Measurements from ENCODE around the gene SPATA2L.

GRCh38 chr16:89656435-89657121 is 44.9 kb downstream of the SPATA2L start:
- no peak for TF ChIP-seq CTCF (IDR thresholded peaks at IDR 0.05; ENCODE audit: insufficient read depth, low read length)
- no peak for TF ChIP-seq POLR2AphosphoS5 (IDR thresholded peaks at IDR 0.05; ENCODE audit: low read depth)
- no peak for TF ChIP-seq GABPA (IDR thresholded peaks at IDR 0.05; ENCODE audit: low read depth)
- TF ChIP-seq, protein P1, sequence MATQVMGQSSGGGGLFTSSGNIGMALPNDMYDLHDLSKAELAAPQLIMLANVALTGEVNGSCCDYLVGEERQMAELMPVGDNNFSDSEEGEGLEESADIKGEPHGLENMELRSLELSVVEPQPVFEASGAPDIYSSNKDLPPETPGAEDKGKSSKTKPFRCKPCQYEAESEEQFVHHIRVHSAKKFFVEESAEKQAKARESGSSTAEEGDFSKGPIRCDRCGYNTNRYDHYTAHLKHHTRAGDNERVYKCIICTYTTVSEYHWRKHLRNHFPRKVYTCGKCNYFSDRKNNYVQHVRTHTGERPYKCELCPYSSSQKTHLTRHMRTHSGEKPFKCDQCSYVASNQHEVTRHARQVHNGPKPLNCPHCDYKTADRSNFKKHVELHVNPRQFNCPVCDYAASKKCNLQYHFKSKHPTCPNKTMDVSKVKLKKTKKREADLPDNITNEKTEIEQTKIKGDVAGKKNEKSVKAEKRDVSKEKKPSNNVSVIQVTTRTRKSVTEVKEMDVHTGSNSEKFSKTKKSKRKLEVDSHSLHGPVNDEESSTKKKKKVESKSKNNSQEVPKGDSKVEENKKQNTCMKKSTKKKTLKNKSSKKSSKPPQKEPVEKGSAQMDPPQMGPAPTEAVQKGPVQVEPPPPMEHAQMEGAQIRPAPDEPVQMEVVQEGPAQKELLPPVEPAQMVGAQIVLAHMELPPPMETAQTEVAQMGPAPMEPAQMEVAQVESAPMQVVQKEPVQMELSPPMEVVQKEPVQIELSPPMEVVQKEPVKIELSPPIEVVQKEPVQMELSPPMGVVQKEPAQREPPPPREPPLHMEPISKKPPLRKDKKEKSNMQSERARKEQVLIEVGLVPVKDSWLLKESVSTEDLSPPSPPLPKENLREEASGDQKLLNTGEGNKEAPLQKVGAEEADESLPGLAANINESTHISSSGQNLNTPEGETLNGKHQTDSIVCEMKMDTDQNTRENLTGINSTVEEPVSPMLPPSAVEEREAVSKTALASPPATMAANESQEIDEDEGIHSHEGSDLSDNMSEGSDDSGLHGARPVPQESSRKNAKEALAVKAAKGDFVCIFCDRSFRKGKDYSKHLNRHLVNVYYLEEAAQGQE (IDR thresholded peaks at IDR 0.05; ENCODE audit: insufficient replicate concordance, low read depth): no peak
- no peak for TF ChIP-seq SPI1 (IDR thresholded peaks at IDR 0.05; ENCODE audit: borderline replicate concordance, low read depth)

Measured in HL-60 (cell line).